Limb (tissue), 2 donors: ENCODE measurements around the gene TMEM51.

Experiments used
- DNase-seq, 2 donors: peaks; one replicate each; pipeline ENCODE4 v3.0.0-alpha.2; 2016; ENCODE audit errors: extremely low spot score in 2 of 2

The TMEM51 gene

GRCh38 chr1:15215116-15215515 is 61.6 kb downstream of the TMEM51 start:
- no peak for DNase-seq

GRCh38 chr1:15217654-15218053 is 64.1 kb downstream of the TMEM51 start:
- DNase-seq: no peak

- no peak for DNase-seq
Measured at GRCh38 chr1:15218287-15219279, 65.0 kb downstream of the TMEM51 start.

GRCh38 chr1:15219280-15220023 is 65.9 kb downstream of the TMEM51 start:
- DNase-seq: no peak

- DNase-seq: no peak
Measured at GRCh38 chr1:15220024-15220392, 66.5 kb downstream of the TMEM51 start.

- DNase-seq: no peak
Measured at GRCh38 chr1:15220825-15221431, 67.4 kb downstream of the TMEM51 start.

- DNase-seq: no peak
Measured at GRCh38 chr1:15222653-15223303, 69.2 kb downstream of the TMEM51 start.

GRCh38 chr1:15224259-15224869 is 70.8 kb downstream of the TMEM51 start:
- DNase-seq: no peak

GRCh38 chr1:15224974-15225373 is 71.4 kb downstream of the TMEM51 start:
- DNase-seq: no peak

GRCh38 chr1:15225461-15225860 is 71.9 kb downstream of the TMEM51 start:
- no peak for DNase-seq

- DNase-seq: no peak
Measured at GRCh38 chr1:15226388-15227255, 73.1 kb downstream of the TMEM51 start.

GRCh38 chr1:15229707-15230131 is 76.2 kb downstream of the TMEM51 start:
- no peak for DNase-seq

GRCh38 chr1:15231714-15232201 is 78.2 kb downstream of the TMEM51 start:
- DNase-seq: no peak

- DNase-seq: no peak
Measured at GRCh38 chr1:15233689-15234088, 80.1 kb downstream of the TMEM51 start.

GRCh38 chr1:15236321-15236721 is 82.8 kb downstream of the TMEM51 start:
- no peak for DNase-seq

GRCh38 chr1:15236746-15237145 is 83.2 kb downstream of the TMEM51 start:
- no peak for DNase-seq

- DNase-seq: no peak
Measured at GRCh38 chr1:15238789-15239188, 85.2 kb downstream of the TMEM51 start.

- no peak for DNase-seq
Measured at GRCh38 chr1:15242766-15243165, 89.2 kb downstream of the TMEM51 start.

GRCh38 chr1:15243275-15244043 is 89.9 kb downstream of the TMEM51 start:
- DNase-seq: no peak
